ENCODE measurements around the gene POU3F3.
A peak's percentile ranks its signal among the peaks of the same experiment; 100 is the strongest.

GRCh38 chr2:104849618-104850141 is 4.2 kb upstream of the POU3F3 start:
- peak; percentile 90 for TF ChIP-seq CTCF (IDR thresholded peaks at IDR 0.05)
- no peak for TF ChIP-seq ZFX (IDR thresholded peaks at IDR 0.05; ENCODE audit: borderline replicate concordance)
